ENCODE measurements around the gene UGGT2. TPM values are rescaled to one million over a fixed set of nuclear protein-coding genes. Genes with fewer than 3 reads are reported as not detected.

UGGT2 gene
- total and polyA plus RNA-seq, 9 of the 15 experiments (the other 6 are each of a cell fraction or from before 2014, with no cell fraction given), result 3.5 to 24.5 (median 18.3) TPM

GRCh38 chr13:96020931-96021330 is 32.3 kb downstream of the UGGT2 start:
- Histone ChIP-seq H3K4me3 (no peak overlapping the region), H4K20me1 (replicated peaks; ENCODE audit: control insufficient read depth, insufficient read depth, low read length) (no peaks in the 10 kb centered on the region), H3K9me1 (ENCODE audit: control insufficient read depth, insufficient read depth, low read length) (no peaks in the 10 kb centered on the region), H3K36me3 (ENCODE audit: control insufficient read depth, insufficient read depth, low read length) (peaks cover 16% of the 10 kb centered on the region; the same call in 2 of the 3 replicates), H3K4me2 (ENCODE audit: insufficient read depth, low read length) (no peak overlapping the region), H3K79me2 (ENCODE audit: control insufficient read depth, insufficient read depth, low read length) (no peaks in the 10 kb centered on the region), H3K27me3 (ENCODE audit: control insufficient read depth in 2 of 2, insufficient read depth in 2 of 2, low read length in 2 of 2) (no peaks in the 10 kb centered on the region), H3K27ac (ENCODE audit: extremely low read depth, low read depth, low read length) (no peak overlapping the region), H3K9me3 (replicated peaks; ENCODE audit: control insufficient read depth, insufficient read depth, low read depth, low read length) (no peaks in the 10 kb centered on the region), H3K9ac (ENCODE audit: insufficient read depth in 1 of 2, low read depth in 2 of 2, low read length in 2 of 2) (no peak overlapping the region), H3K4me1 (replicated peaks in 1 of 2; ENCODE audit: control insufficient read depth in 2 of 2, insufficient read depth in 2 of 2, low read length in 2 of 2) (no peaks in the 10 kb centered on the region), H2AFZ (ENCODE audit: low read depth, low read length) (no peak overlapping the region)
- POLR2A ChIA-PET, result no interaction called here
- BruUV-seq (replicated peaks), result no TSS peak
- ATAC-seq (no peak; the same call in 2 of the 3 replicates), DNase-seq (ENCODE audit: extremely low read depth in 1 of 4, low spot score in 3 of 4) (no peak), FAIRE-seq (no peak)
- CTCF ChIA-PET (ENCODE audit: low intra/inter-chr PET ratio), result interaction anchor here (1.6 to 1.9 kb wide), 2 partner anchors 209 to 946 kb away, joined by 5 to 6 read pairs; no protein-coding TSS in a partner anchor
- no peak for TF ChIP-seq KDM2B (CRISPR knock-in tag; IDR thresholded peaks at IDR 0.05)
- no peak for TF ChIP-seq ZC3H11A (IDR thresholded peaks at IDR 0.05; ENCODE audit: low read depth, low read length)
- TF ChIP-seq SRF (CRISPR knock-in tag; IDR thresholded peaks at IDR 0.05), result no peak
- no peak for TF ChIP-seq PBX2 (CRISPR knock-in tag; IDR thresholded peaks at IDR 0.05; ENCODE audit: low read depth)
- no peak for TF ChIP-seq PBX2 (tag; conservative IDR thresholded peaks at IDR 0.05; ENCODE audit: low read depth)
- no peak for TF ChIP-seq ZNF695 (CRISPR knock-in tag; IDR thresholded peaks at IDR 0.05)
- TF ChIP-seq FIP1L1 (IDR thresholded peaks at IDR 0.05; ENCODE audit: low read depth, low read length, poor library complexity, severe bottlenecking), result no peak
- no peak for TF ChIP-seq SETDB1 (IDR thresholded peaks at IDR 0.05; ENCODE audit: low read length)
- TF ChIP-seq KLF10 (CRISPR knock-in tag; IDR thresholded peaks at IDR 0.05), result no peak
- TF ChIP-seq ZNF347 (CRISPR knock-in tag; IDR thresholded peaks at IDR 0.05; ENCODE audit: low read depth), result no peak
- TF ChIP-seq MYBL2 (IDR thresholded peaks at IDR 0.05; ENCODE audit: low read depth), result no peak
- TF ChIP-seq MYBL2 (CRISPR knock-in tag; IDR thresholded peaks at IDR 0.05; ENCODE audit: borderline replicate concordance), result no peak
- no peak for TF ChIP-seq ZNF124 (CRISPR knock-in tag; IDR thresholded peaks at IDR 0.05)
- no peak for TF ChIP-seq ZNF644 (tag; IDR thresholded peaks at IDR 0.05; ENCODE audit: low read depth)
- TF ChIP-seq ERF (CRISPR knock-in tag; IDR thresholded peaks at IDR 0.05), result no peak
- no peak for TF ChIP-seq PHB (CRISPR knock-in tag; IDR thresholded peaks at IDR 0.05)
- no peak for TF ChIP-seq SAP30 (IDR thresholded peaks at IDR 0.05; ENCODE audit: borderline replicate concordance, insufficient read depth, low read depth, low read length, poor library complexity, severe bottlenecking)
- TF ChIP-seq CBX1 (IDR thresholded peaks at IDR 0.05; ENCODE audit: low read depth), result no peak
- in situ Hi-C loops (cut with MboI) (no loop called here), intact Hi-C loops (cut with micrococcal nuclease) (loop anchor here (1.0 to 10.0 kb wide), 4 partner anchors 56 to 944 kb away; no protein-coding TSS in a partner anchor)
- WGBS (ENCODE audit: insufficient coverage, low coverage, missing lambda C conversion rate), result 79% methylated on average over 2 of the region's 2 CpGs
